HG03196 (cell line): Measurements from ENCODE around the gene CFTR.

Experiments
- ATAC-seq: cut with Tn5 transposase; IDR thresholded peaks from one replicate; pipeline ENCODE4 v1.9.1; 2021; ENCODE audit not compliant: unreplicated experiment

Gene CFTR

DNA sequence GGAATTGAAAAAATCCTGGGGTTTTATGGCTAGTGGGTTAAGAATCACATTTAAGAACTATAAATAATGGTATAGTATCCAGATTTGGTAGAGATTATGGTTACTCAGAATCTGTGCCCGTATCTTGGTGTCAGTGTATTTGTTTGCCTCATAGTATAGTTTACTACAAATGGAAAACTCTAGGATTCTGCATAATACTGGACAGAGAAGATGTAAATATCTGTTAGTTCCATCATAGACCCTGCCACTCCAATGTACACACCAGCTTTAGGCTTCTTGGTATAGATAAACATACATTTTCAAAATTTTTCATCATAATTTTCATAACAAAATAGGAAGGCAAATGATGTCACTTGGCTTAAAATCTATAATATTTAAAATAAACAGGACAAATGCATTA lies 108.1 kb downstream of the CFTR start:
- ATAC-seq = no peak

DNA sequence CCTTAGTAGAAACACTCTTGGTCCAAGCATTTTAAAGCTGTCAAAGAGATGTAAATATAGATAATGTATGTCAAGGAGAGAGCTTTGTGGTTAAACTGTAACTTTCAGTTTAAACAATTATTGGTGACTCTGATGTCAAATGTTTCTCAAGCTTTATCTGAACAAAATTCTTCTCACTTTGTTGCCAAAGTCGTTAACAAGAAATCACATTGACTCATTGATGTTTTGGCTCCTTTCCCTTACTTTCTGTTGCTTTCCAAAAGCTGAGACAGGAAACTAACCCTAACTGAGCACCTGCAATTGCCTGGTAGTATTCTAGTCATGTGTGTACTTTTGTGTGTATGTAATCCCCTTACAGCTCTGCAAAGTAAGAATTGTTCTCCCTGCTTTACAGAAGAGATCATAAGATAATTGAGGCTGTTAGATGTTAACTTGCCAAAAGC lies 108.5 kb downstream of the CFTR start:
- ATAC-seq = no peak

DNA sequence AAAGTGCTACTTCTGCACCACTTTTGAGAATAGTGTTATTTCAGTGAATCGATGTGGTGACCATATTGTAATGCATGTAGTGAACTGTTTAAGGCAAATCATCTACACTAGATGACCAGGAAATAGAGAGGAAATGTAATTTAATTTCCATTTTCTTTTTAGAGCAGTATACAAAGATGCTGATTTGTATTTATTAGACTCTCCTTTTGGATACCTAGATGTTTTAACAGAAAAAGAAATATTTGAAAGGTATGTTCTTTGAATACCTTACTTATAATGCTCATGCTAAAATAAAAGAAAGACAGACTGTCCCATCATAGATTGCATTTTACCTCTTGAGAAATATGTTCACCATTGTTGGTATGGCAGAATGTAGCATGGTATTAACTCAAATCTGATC lies 110.4 kb downstream of the CFTR start:
- ATAC-seq = no peak

DNA sequence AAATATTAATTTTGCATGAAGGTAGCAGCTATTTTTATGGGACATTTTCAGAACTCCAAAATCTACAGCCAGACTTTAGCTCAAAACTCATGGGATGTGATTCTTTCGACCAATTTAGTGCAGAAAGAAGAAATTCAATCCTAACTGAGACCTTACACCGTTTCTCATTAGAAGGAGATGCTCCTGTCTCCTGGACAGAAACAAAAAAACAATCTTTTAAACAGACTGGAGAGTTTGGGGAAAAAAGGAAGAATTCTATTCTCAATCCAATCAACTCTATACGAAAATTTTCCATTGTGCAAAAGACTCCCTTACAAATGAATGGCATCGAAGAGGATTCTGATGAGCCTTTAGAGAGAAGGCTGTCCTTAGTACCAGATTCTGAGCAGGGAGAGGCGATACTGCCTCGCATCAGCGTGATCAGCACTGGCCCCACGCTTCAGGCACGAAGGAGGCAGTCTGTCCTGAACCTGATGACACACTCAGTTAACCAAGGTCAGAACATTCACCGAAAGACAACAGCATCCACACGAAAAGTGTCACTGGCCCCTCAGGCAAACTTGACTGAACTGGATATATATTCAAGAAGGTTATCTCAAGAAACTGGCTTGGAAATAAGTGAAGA lies 112.3 kb downstream of the CFTR start:
- ATAC-seq = no peak

DNA sequence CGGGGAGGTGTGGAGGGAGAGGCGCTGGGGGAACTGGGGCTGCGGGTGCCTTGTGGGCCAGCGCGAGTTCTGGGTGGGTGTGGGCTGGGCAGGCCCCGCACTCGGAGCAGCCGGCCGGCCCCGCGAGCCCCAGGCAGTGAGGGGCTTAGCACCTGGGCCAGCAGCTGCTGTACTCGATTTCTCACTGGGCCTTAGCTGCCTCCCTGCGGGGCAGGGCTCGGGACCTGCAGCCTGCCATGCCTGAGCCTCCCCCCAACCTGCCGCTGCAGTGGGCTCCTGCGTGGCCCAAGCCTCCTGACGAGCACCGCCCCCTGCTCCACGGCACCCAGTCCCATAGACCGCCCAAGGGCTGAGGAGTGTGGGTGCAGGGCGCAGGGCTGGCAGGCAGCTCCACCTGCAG lies 116.3 kb downstream of the CFTR start:
- no peak for ATAC-seq

DNA sequence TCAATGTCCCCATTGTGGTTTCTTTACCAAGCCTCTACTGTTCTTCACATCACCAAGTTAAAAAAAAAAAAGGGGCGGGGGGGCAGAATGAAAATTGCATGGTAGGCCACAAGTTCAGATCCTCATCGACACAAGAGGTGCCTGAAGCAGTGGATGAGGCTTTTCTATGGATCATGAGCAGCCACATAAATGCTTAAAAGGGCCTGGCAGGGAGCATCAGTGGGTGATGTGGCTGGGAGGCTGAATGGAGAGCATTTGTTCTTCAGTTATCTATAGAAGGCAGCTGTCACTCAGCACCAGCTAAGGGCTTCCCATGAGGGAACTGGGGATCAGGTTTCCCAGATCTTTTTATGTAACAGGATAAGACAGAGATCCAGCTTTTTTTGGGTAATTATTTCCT lies 117.9 kb downstream of the CFTR start:
- no peak for ATAC-seq

DNA sequence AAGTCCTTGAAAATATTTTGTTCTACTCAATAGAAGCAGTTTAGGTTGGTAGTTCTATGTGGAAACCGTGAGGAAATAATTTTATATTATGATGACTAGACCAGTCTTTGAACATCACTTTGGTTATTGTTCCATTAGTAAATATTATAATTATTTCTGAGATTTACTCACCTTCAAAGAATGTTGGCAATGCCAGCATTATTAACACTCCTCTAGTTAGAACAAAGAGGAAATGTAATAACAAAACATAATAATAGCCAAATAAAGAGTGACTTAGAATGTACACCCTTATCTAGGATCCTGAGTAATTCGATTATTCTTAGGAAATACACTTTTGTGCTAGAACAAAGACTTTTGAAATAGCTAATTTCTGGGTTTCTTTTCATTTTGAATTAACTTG lies 121.1 kb downstream of the CFTR start:
- ATAC-seq = no peak

DNA sequence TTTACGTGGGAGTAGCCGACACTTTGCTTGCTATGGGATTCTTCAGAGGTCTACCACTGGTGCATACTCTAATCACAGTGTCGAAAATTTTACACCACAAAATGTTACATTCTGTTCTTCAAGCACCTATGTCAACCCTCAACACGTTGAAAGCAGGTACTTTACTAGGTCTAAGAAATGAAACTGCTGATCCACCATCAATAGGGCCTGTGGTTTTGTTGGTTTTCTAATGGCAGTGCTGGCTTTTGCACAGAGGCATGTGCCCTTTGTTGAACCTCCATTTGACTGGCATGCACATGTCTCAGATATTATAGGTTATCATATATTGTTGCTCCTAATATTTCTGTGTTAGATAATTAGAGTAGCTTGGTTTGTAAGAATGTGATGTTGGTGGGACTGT lies 123.8 kb downstream of the CFTR start:
- ATAC-seq = no peak

DNA sequence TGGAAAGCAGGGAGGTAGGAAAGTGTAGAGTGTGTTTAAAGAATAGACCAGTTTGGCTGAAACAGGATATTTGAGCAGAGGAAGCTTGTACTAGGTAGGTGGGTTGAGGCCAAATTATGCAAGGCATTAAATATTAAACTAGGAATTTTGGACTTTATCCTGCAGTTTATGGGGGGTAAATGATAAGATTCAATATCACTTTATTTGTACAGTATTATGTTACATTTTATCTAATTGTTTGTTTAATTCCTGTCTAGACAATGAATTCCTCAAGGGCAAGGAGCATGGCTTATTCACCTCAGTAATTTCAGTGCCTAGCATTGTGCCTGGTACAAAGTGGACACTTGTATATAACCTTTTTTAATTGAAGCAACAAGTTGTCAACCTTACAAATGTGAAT lies 125.9 kb downstream of the CFTR start:
- no peak for ATAC-seq

DNA sequence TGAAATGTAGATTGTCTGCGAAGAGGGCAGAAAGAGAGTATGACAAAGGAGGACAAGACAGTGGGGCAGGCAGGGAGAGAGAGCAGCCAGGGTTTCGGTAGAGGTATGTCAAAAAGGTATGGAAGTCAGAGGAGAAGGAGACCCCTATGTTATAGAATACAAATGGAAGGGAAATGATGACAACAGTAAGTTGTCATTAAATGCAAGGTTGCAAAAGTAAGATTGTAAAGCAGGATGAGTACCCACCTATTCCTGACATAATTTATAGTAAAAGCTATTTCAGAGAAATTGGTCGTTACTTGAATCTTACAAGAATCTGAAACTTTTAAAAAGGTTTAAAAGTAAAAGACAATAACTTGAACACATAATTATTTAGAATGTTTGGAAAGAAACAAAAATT lies 126.3 kb downstream of the CFTR start:
- no peak for ATAC-seq

DNA sequence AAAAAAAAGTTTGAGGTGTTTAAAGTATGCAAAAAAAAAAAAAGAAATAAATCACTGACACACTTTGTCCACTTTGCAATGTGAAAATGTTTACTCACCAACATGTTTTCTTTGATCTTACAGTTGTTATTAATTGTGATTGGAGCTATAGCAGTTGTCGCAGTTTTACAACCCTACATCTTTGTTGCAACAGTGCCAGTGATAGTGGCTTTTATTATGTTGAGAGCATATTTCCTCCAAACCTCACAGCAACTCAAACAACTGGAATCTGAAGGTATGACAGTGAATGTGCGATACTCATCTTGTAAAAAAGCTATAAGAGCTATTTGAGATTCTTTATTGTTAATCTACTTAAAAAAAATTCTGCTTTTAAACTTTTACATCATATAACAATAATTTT lies 130.6 kb downstream of the CFTR start:
- ATAC-seq = no peak

DNA sequence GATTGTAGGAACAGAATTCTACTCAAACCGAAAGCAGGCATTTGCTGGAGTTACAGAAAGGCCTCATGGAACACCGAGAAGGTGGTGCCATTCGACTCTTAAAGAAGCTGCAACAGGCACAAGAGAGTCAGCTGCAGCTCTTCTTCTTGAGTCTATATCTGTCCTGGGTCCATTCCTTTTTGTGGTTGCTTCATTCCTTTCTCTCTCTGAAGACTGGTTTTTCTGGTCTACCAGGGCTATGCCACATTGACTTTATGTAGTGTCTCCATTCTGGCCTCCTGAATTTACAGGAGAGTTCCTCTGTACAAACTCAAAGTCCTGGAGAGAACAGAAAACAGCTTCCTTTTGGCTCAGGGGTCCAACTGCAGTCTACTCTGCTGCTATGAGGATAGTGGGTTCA lies 132.8 kb downstream of the CFTR start:
- no peak for ATAC-seq

DNA sequence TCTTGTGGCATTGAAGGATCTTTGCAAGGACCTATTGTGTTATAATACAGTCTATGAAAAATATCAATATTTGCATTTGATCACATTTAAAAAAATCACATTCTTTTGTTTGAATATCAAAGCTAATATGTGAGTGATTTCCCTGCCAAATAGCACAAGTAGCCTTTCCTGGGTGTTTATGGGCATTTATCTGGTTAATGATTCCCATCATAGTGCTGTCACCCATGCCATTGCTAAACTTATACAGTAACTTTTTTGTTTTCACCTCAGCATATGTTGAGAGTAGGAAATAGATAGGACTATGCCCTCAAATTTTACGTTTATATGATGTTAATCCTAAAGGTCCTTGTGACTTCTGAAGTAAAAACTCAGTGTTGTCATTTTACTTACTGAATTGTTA lies 136.9 kb downstream of the CFTR start:
- no peak for ATAC-seq

DNA sequence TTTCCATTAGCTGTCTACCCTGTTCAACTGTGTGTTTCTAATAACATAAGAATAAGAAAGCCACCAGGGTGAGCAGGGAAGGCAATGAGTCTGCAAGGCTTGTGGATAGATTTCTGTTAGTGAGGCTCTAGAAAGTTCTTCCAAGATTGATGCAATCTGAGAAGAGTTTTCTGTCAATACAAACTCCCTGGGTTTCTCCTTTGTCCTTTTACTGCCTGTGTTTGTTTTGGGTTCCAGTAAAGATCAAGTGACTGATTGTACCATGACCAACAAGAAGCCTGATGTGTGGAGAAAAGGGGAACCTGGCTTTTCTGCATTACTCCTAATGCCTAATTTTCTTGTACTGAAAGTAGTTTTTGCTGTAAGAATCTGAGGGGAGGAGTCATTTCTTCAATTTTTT lies 139.9 kb downstream of the CFTR start:
- no peak for ATAC-seq

DNA sequence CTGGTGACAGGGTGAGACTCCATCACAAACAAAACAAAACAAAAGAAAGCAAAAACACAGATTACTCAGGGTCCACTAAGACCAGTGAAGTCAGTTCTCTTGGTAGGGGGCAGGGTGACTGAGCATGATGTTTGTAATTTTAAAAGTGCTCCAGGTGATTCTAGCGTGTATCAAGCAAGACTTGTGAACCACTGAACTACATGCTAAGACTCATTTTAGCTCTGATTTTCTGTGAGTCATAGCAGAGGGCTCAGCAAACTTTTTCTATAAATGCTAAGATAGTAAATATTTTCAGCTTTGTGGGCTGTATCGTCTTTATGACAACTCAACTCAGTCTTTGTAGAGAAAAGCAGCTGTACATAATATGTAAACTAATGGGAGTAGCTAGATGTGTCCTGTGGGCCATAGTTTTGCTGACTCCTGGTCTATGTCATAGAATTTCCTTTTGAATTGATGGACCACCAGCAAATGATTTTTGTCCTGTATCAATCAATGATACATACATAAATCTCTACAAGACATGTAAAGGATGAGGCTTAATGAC lies 141.3 kb downstream of the CFTR start:
- no peak for ATAC-seq

DNA sequence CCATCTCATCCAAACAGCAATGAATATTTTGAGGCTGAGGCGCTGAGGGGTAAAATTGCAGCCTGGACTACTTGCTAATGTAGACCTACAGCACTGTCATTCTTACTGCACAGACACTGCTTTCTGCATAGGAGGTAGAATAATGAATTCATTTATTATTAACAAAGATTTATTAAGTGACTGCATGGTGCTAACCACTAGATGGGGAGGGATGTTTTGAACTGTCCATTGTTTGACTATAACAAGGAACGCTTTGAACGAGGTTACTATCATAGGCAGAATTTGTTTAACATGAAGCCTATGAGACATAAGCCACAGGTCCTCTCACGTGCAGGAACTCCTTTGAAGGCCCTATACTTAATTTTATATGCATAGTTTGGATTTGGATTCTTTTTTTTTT lies 143.8 kb downstream of the CFTR start:
- ATAC-seq = no peak

DNA sequence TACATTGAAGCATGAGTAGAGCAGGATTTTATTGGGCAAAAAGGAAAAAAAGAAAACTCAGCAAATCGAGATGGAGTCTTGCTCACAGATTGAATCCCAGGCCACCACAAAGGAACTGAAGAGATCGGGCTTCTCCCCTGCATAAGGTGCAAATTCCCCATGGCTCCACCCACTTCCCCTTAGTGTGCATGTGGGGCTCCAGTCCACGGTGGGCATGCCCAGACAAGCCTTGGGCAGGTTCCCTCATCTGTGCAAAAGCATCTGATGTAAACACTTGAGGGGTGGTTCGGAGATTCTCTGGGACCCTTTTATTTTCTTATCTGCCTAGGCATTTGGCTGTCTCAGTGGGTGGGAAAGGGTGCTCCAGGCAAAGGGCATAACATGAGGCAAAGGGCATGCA lies 150.7 kb downstream of the CFTR start:
- no peak for ATAC-seq

DNA sequence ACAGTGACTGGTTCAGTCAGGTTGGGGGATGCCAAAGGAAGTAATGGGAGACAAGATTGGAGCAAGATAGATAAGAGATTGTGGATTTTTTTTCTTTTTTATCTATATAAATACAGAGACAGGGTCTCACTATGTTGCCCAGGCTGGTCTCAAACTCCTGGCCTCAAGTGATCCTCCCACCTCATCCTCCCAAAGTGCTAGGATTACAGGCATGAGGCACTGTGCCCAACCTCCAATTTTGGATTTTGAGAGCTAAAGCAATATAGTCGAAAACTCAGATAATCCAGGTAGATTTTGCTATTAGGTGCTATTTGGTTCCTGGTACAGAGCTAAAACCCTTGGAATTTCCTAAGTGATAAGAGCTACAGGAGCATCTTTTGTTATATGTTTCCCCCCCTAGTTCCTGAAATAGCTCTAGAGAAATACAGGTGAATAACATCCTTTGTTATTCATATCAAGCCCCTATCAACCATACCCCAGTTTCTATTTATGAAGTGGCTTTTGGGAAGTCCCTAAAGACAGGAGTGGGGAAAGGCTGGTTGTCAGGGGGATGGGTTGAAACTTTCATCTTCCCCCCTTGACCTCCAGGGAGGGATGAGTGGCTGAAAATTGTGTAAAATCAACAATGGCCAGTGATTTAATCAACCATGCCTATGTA lies 151.2 kb downstream of the CFTR start:
- ATAC-seq = no peak

DNA sequence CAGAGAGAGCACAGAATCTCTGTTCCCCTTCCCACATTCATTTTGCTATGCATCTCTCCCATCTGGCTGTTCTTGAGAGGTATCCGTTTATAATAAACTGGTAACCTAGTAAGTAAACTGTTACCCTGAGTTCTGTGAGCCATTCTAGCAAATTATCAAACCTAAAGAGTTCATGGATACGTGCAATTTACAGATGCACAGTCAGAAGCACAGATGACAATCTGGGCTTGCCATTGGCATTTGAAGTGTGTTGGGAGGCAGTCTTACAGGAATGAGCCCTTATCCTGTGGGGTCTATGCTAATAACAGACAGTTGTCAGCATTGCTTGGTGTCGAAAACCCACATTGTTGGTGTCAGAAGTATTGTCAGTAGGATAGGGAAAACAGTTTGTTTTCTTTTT lies 151.8 kb downstream of the CFTR start:
- no peak for ATAC-seq

DNA sequence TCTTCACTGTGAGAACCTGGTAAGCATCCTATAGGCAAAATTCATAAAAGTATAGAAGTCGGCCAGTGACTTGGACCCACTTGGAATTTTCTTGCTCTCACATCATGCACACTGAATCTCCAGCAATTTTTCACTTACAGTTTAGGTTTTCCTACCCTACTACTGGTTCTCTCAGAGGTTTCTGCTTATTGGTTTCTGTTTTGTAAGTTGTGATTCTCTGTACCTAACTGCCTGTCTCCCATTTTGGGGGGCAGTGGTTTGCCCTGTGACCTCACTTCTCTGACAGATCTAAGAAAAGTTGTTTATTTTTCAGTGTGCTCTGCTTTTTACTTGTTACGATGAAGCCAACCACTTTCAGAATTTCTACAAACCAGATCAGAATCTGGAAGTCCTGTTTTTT lies 158.1 kb downstream of the CFTR start:
- no peak for ATAC-seq

DNA sequence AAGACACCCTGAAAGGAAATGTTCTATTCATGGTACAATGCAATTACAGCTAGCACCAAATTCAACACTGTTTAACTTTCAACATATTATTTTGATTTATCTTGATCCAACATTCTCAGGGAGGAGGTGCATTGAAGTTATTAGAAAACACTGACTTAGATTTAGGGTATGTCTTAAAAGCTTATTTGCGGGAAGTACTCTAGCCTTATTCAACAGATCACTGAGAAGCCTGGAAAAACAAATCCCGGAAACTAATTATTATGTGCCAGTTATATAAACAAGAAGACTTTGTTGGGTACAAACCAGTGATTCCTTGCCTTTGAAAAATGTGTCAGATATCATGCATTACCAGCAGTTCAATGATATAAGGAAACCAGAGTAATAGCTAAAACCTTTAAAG lies 160.1 kb downstream of the CFTR start:
- no peak for ATAC-seq

DNA sequence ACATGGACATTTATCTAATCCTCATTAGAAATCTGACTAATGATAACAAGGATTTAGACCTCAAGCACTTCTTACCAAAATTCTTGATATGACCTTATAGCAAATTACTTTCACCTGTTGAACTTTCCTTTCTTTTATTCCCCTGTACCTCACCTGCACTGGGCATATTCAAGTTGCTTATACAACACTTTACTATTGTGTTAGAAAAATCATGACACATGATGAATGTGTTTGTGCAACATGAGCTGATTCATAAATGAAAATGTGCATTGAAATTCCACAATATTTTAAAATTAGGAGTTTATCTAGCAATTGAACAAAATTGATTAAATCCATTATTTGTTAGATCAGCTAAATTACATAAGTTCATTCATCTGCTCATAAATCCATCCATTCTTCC lies 160.6 kb downstream of the CFTR start:
- no peak for ATAC-seq
